Smooth muscle cell (in vitro differentiated cells): ENCODE results near the gene PRL. TPM values are rescaled to one million over a fixed set of nuclear protein-coding genes. Genes with fewer than 3 reads are reported as not detected.
A peak's percentile ranks its signal among the peaks of the same experiment; 100 is the strongest.

ENCODE experiments used
- DNase-seq: peaks from one replicate; lab custom pipeline; 2025; ENCODE audit not compliant: unreplicated experiment; lab: John Stamatoyannopoulos, UW
- H2AFZ ChIP-seq: fragments of 200-600 bp; sonication (generic); 2 replicates; pipeline ENCODE4 v1.6.0; 2016; ENCODE audit warnings: antibody characterized with exemption, low read depth, mild to moderate bottlenecking
- H3F3A ChIP-seq: fragments of 200-600 bp; sonication (generic); 2 replicates; pipeline ENCODE4 v1.6.0; 2017; ENCODE audit warnings: antibody characterized with exemption, low read depth
- H3K27ac ChIP-seq: fragments of 200-600 bp; sonication (generic); 2 replicates; pipeline ENCODE4 v1.5.1; 2016; ENCODE audit warnings: low read depth, mild to moderate bottlenecking
- H3K27me3 ChIP-seq: fragments of 200-600 bp; sonication (generic); 2 replicates; pipeline ENCODE4 v1.6.1; 2016; ENCODE audit warnings: low read depth, mild to moderate bottlenecking
- H3K36me3 ChIP-seq: fragments of 200-600 bp; sonication (generic); 2 replicates; pipeline ENCODE4 v1.5.1; 2016; ENCODE audit warnings: low read depth
- H3K4me1 ChIP-seq: fragments of 200-600 bp; sonication (generic); 2 replicates; pipeline ENCODE4 v1.5.1; 2016; ENCODE audit warnings: low read depth
- H3K4me2 ChIP-seq: fragments of 200-600 bp; sonication (generic); 2 replicates; pipeline ENCODE4 v1.6.0; 2016; ENCODE audit warnings: mild to moderate bottlenecking
- H3K4me3 ChIP-seq: fragments of 200-600 bp; sonication (generic); 2 replicates; pipeline ENCODE4 v1.5.1; 2016; ENCODE audit warnings: mild to moderate bottlenecking
- H3K79me2 ChIP-seq: fragments of 200-600 bp; sonication (generic); 2 replicates; pipeline ENCODE4 v1.6.0; 2016; ENCODE audit warnings: low read depth, mild to moderate bottlenecking
- H3K9ac ChIP-seq: fragments of 200-600 bp; sonication (generic); 2 replicates; pipeline ENCODE4 v1.6.0; 2016; ENCODE audit warnings: low read depth
- H3K9me3 ChIP-seq: fragments of 200-600 bp; sonication (generic); replicated peaks from 2 replicates; pipeline ENCODE4 v1.5.1; 2016; ENCODE audit warnings: low read depth
- H4K20me1 ChIP-seq: fragments of 200-600 bp; sonication (generic); 2 replicates; pipeline ENCODE4 v1.6.0; 2016; ENCODE audit warnings: low read depth
- WGBS: methylation state at CpG from one replicate; pipeline ENCODE4 v1.1.7; 2016; ENCODE audit warnings: low lambda C conversion rate; 5-methylcytosine and 5-hydroxymethylcytosine counted together
- polyA plus RNA-seq: library from polyadenylated mRNA; unstranded; fragments of >200 nt; fragmentation: Nextera tagmentation; extraction: Ambion mirVana; gene quantifications from 2 replicates; pipeline ENCODE4 v1.2.1, GENCODE V29; 2016
- total RNA-seq: library from RNA; depleted of rRNA; stranded (reverse); fragments of >200 nt; gene quantifications from 2 replicates; pipeline ENCODE4 v1.2.3, GENCODE V29; 2014
- TF ChIP-seq, protein P1 (sequence below): fragments of 200-600 bp; sonication (generic); IDR thresholded peaks from 2 replicates; pipeline ENCODE4 v1.5.1; 2017; ENCODE audit warnings: borderline replicate concordance, mild to moderate bottlenecking, antibody characterized with exemption; ENCODE audit not compliant: insufficient read depth, poor library complexity, severe bottlenecking

Gene PRL
- total and polyA plus RNA-seq, 2 experiments from 2014 or later = 0.26 TPM; not detected in 1

- no peaks in the 10 kb centered on the region for H3K79me2 ChIP-seq
- no peaks in the 10 kb centered on the region for H3K27me3 ChIP-seq
- H3K27ac ChIP-seq = peak overlapping the region; percentile 95
- H4K20me1 ChIP-seq = no peaks in the 10 kb centered on the region
- no peak overlapping the region for H3K4me3 ChIP-seq
- TF ChIP-seq, protein P1, sequence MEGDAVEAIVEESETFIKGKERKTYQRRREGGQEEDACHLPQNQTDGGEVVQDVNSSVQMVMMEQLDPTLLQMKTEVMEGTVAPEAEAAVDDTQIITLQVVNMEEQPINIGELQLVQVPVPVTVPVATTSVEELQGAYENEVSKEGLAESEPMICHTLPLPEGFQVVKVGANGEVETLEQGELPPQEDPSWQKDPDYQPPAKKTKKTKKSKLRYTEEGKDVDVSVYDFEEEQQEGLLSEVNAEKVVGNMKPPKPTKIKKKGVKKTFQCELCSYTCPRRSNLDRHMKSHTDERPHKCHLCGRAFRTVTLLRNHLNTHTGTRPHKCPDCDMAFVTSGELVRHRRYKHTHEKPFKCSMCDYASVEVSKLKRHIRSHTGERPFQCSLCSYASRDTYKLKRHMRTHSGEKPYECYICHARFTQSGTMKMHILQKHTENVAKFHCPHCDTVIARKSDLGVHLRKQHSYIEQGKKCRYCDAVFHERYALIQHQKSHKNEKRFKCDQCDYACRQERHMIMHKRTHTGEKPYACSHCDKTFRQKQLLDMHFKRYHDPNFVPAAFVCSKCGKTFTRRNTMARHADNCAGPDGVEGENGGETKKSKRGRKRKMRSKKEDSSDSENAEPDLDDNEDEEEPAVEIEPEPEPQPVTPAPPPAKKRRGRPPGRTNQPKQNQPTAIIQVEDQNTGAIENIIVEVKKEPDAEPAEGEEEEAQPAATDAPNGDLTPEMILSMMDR = no peak
- 76% methylated on average over 7 of the region's 7 CpGs for WGBS
- H3K9me3 ChIP-seq = no peaks in the 10 kb centered on the region
- peak overlapping the region; percentile 5 for H2AFZ ChIP-seq
- DNase-seq = no peak
- peaks cover 16% of the 10 kb centered on the region for H3K4me1 ChIP-seq
- H3K36me3 ChIP-seq = no peaks in the 10 kb centered on the region
- no peak overlapping the region for H3K9ac ChIP-seq
- H3F3A ChIP-seq = no peaks in the 10 kb centered on the region
- no peak overlapping the region for H3K4me2 ChIP-seq
Observed at GRCh38 chr6:22322103-22323030, 25.5 kb upstream of the PRL start.

GRCh38 chr6:22320750-22321149, 23.9 kb upstream of the PRL start:
- TF ChIP-seq, protein P1 = no peak
- Histone ChIP-seq H3F3A (no peaks in the 10 kb centered on the region), H3K4me2 (peak overlapping the region; percentile 79), H3K4me3 (no peak overlapping the region), H4K20me1 (no peaks in the 10 kb centered on the region), H3K27ac (peak overlapping the region; percentile 95), H3K36me3 (no peaks in the 10 kb centered on the region), H3K9me3 (no peaks in the 10 kb centered on the region), H3K4me1 (peaks cover 16% of the 10 kb centered on the region), H3K79me2 (no peaks in the 10 kb centered on the region), H3K27me3 (no peaks in the 10 kb centered on the region), H2AFZ (no peak overlapping the region), H3K9ac (peak overlapping the region; percentile 77)
- DNase-seq = no peak
- 12% methylated on average over 1 of the region's 1 CpG for WGBS

GRCh38 chr6:22318404-22318803, 21.6 kb upstream of the PRL start:
- H3K9me3 ChIP-seq = no peaks in the 10 kb centered on the region
- peaks cover 16% of the 10 kb centered on the region for H3K4me1 ChIP-seq
- H3F3A ChIP-seq = no peaks in the 10 kb centered on the region
- WGBS = 90% methylated on average over 18 of the region's 22 CpGs
- no peaks in the 10 kb centered on the region for H3K36me3 ChIP-seq
- no peak for DNase-seq
- no peak overlapping the region for H3K9ac ChIP-seq
- no peak overlapping the region for H2AFZ ChIP-seq
- TF ChIP-seq, protein P1 = no peak
- H3K4me3 ChIP-seq = no peak overlapping the region
- no peak overlapping the region for H3K27ac ChIP-seq
- no peaks in the 10 kb centered on the region for H4K20me1 ChIP-seq
- H3K79me2 ChIP-seq = no peaks in the 10 kb centered on the region
- no peak overlapping the region for H3K4me2 ChIP-seq
- no peaks in the 10 kb centered on the region for H3K27me3 ChIP-seq
